Measurements from ENCODE around the gene TXNRD1.
"Not testable (repeated sequence)": the region's sequence is repeated elsewhere in the genome, so short reads cannot be mapped to it uniquely, and the experiment has no call there.

TXNRD1 gene

GRCh38 chr12:104207416-104208205 is 8.0 kb upstream of the TXNRD1 start:
- H3K4me1 ChIP-seq (ENCODE audit: insufficient read depth, low read length): no peaks in the 10 kb centered on the region
- no peak overlapping the region for H3K4me3 ChIP-seq (ENCODE audit: low read length)
- no peak overlapping the region for H2AFZ ChIP-seq (ENCODE audit: low read depth, low read length)
- H3K9me3 ChIP-seq (ENCODE audit: low read length): no peaks in the 10 kb centered on the region
- H3K36me3 ChIP-seq (ENCODE audit: insufficient read depth, low read length): no peaks in the 10 kb centered on the region
- H3K27me3 ChIP-seq (ENCODE audit: insufficient read depth, low read length): no peaks in the 10 kb centered on the region

- Histone ChIP-seq H3K4me3 (ENCODE audit: low read length) (no peak overlapping the region), H3K36me3 (ENCODE audit: insufficient read depth, low read length) (no peaks in the 10 kb centered on the region), H3K27me3 (ENCODE audit: insufficient read depth, low read length) (peaks cover 3% of the 10 kb centered on the region), H3K9me3 (ENCODE audit: low read length) (peaks cover 3% of the 10 kb centered on the region), H2AFZ (ENCODE audit: low read depth, low read length) (no peak overlapping the region), H3K4me1 (ENCODE audit: insufficient read depth, low read length) (no peaks in the 10 kb centered on the region)
Observed at GRCh38 chr12:104212516-104212915, 3.1 kb upstream of the TXNRD1 start.

GRCh38 chr12:104213952-104214351 is 1.6 kb upstream of the TXNRD1 start:
- H3K27me3 ChIP-seq (ENCODE audit: insufficient read depth, low read length): peaks cover 3% of the 10 kb centered on the region
- H3K9me3 ChIP-seq (ENCODE audit: low read length): peaks cover 3% of the 10 kb centered on the region
- no peak overlapping the region for H2AFZ ChIP-seq (ENCODE audit: low read depth, low read length)
- H3K36me3 ChIP-seq (ENCODE audit: insufficient read depth, low read length): no peaks in the 10 kb centered on the region
- no peak overlapping the region for H3K4me3 ChIP-seq (ENCODE audit: low read length)
- H3K4me1 ChIP-seq (ENCODE audit: insufficient read depth, low read length): no peaks in the 10 kb centered on the region

- Histone ChIP-seq H3K4me3 (ENCODE audit: low read length) (no peak overlapping the region), H3K36me3 (ENCODE audit: insufficient read depth, low read length) (no peaks in the 10 kb centered on the region), H2AFZ (ENCODE audit: low read depth, low read length) (peak overlapping the region; percentile 83), H3K4me1 (ENCODE audit: insufficient read depth, low read length) (no peaks in the 10 kb centered on the region), H3K27me3 (ENCODE audit: insufficient read depth, low read length) (peaks cover 3% of the 10 kb centered on the region), H3K9me3 (ENCODE audit: low read length) (peaks cover 3% of the 10 kb centered on the region)
Observed at GRCh38 chr12:104216521-104216924, 944 bp downstream of the TXNRD1 start.

- not testable (repeated sequence) for H3K4me3 ChIP-seq (ENCODE audit: low read length); H3K4me1 ChIP-seq (ENCODE audit: insufficient read depth, low read length); H3K27me3 ChIP-seq (ENCODE audit: insufficient read depth, low read length); H3K9me3 ChIP-seq (ENCODE audit: low read length); H3K36me3 ChIP-seq (ENCODE audit: insufficient read depth, low read length); H2AFZ ChIP-seq (ENCODE audit: low read depth, low read length)
Observed at GRCh38 chr12:104218506-104218905, 2.9 kb downstream of the TXNRD1 start.

- no peak overlapping the region for H2AFZ ChIP-seq (ENCODE audit: low read depth, low read length)
- no peaks in the 10 kb centered on the region for H3K36me3 ChIP-seq (ENCODE audit: insufficient read depth, low read length)
- H3K27me3 ChIP-seq (ENCODE audit: insufficient read depth, low read length): peaks cover 5% of the 10 kb centered on the region
- H3K4me3 ChIP-seq (ENCODE audit: low read length): no peak overlapping the region
- peaks cover 3% of the 10 kb centered on the region for H3K9me3 ChIP-seq (ENCODE audit: low read length)
- H3K4me1 ChIP-seq (ENCODE audit: insufficient read depth, low read length): no peaks in the 10 kb centered on the region
Observed at GRCh38 chr12:104218935-104219334, 3.4 kb downstream of the TXNRD1 start.

- Histone ChIP-seq H3K27me3 (ENCODE audit: insufficient read depth, low read length) (peaks cover 5% of the 10 kb centered on the region), H3K4me3 (ENCODE audit: low read length) (no peak overlapping the region), H3K4me1 (ENCODE audit: insufficient read depth, low read length) (no peaks in the 10 kb centered on the region), H3K9me3 (ENCODE audit: low read length) (peaks cover 3% of the 10 kb centered on the region), H2AFZ (ENCODE audit: low read depth, low read length) (no peak overlapping the region), H3K36me3 (ENCODE audit: insufficient read depth, low read length) (no peaks in the 10 kb centered on the region)
Observed at GRCh38 chr12:104219361-104219892, 3.8 kb downstream of the TXNRD1 start.

GRCh38 chr12:104219908-104220404 is 4.4 kb downstream of the TXNRD1 start:
- Histone ChIP-seq H3K27me3 (ENCODE audit: insufficient read depth, low read length) (peaks cover 9% of the 10 kb centered on the region), H3K36me3 (ENCODE audit: insufficient read depth, low read length) (no peaks in the 10 kb centered on the region), H2AFZ (ENCODE audit: low read depth, low read length) (no peak overlapping the region), H3K9me3 (ENCODE audit: low read length) (peaks cover 3% of the 10 kb centered on the region), H3K4me1 (ENCODE audit: insufficient read depth, low read length) (no peaks in the 10 kb centered on the region), H3K4me3 (ENCODE audit: low read length) (no peak overlapping the region)

- H3K27me3 ChIP-seq (ENCODE audit: insufficient read depth, low read length): peaks cover 9% of the 10 kb centered on the region
- no peaks in the 10 kb centered on the region for H3K36me3 ChIP-seq (ENCODE audit: insufficient read depth, low read length)
- H2AFZ ChIP-seq (ENCODE audit: low read depth, low read length): no peak overlapping the region
- H3K9me3 ChIP-seq (ENCODE audit: low read length): peaks cover 3% of the 10 kb centered on the region
- no peak overlapping the region for H3K4me3 ChIP-seq (ENCODE audit: low read length)
- no peaks in the 10 kb centered on the region for H3K4me1 ChIP-seq (ENCODE audit: insufficient read depth, low read length)
Observed at GRCh38 chr12:104220931-104221330, 5.4 kb downstream of the TXNRD1 start.

- H2AFZ ChIP-seq (ENCODE audit: low read depth, low read length): no peak overlapping the region
- H3K9me3 ChIP-seq (ENCODE audit: low read length): no peaks in the 10 kb centered on the region
- H3K36me3 ChIP-seq (ENCODE audit: insufficient read depth, low read length): no peaks in the 10 kb centered on the region
- H3K4me1 ChIP-seq (ENCODE audit: insufficient read depth, low read length): no peaks in the 10 kb centered on the region
- H3K4me3 ChIP-seq (ENCODE audit: low read length): no peak overlapping the region
- peaks cover 6% of the 10 kb centered on the region for H3K27me3 ChIP-seq (ENCODE audit: insufficient read depth, low read length)
Observed at GRCh38 chr12:104222976-104223375, 7.4 kb downstream of the TXNRD1 start.

GRCh38 chr12:104223712-104224111 is 8.1 kb downstream of the TXNRD1 start:
- H2AFZ ChIP-seq (ENCODE audit: low read depth, low read length): no peak overlapping the region
- peaks cover 6% of the 10 kb centered on the region for H3K27me3 ChIP-seq (ENCODE audit: insufficient read depth, low read length)
- H3K9me3 ChIP-seq (ENCODE audit: low read length): no peaks in the 10 kb centered on the region
- no peak overlapping the region for H3K4me3 ChIP-seq (ENCODE audit: low read length)
- H3K36me3 ChIP-seq (ENCODE audit: insufficient read depth, low read length): no peaks in the 10 kb centered on the region
- no peaks in the 10 kb centered on the region for H3K4me1 ChIP-seq (ENCODE audit: insufficient read depth, low read length)

- Histone ChIP-seq H2AFZ (ENCODE audit: low read depth, low read length) (no peak overlapping the region), H3K9me3 (ENCODE audit: low read length) (no peaks in the 10 kb centered on the region), H3K36me3 (ENCODE audit: insufficient read depth, low read length) (no peaks in the 10 kb centered on the region), H3K27me3 (ENCODE audit: insufficient read depth, low read length) (peaks cover 6% of the 10 kb centered on the region), H3K4me3 (ENCODE audit: low read length) (no peak overlapping the region), H3K4me1 (ENCODE audit: insufficient read depth, low read length) (peaks cover 3% of the 10 kb centered on the region)
Observed at GRCh38 chr12:104226672-104227071, 11.1 kb downstream of the TXNRD1 start.

GRCh38 chr12:104230304-104231095 is 14.9 kb downstream of the TXNRD1 start:
- Histone ChIP-seq H2AFZ (ENCODE audit: low read depth, low read length) (peak overlapping the region; percentile 6), H3K4me3 (ENCODE audit: low read length) (no peak overlapping the region), H3K27me3 (ENCODE audit: insufficient read depth, low read length) (no peaks in the 10 kb centered on the region), H3K4me1 (ENCODE audit: insufficient read depth, low read length) (peaks cover 3% of the 10 kb centered on the region), H3K9me3 (ENCODE audit: low read length) (no peaks in the 10 kb centered on the region), H3K36me3 (ENCODE audit: insufficient read depth, low read length) (no peaks in the 10 kb centered on the region)
